Kidney (tissue), 14 donors: ENCODE results near the gene ZNF814. TPM values are rescaled to one million over a fixed set of nuclear protein-coding genes. Genes with fewer than 3 reads are reported as not detected.

Source experiments
- DNase-seq, 5 donors: peaks; one replicate each; pipeline ENCODE4 v3.0.0-alpha.2; 2013 to 2020
- FAIRE-seq: peaks from 2 replicates; lab custom pipeline; 2012; peaks lifted over from hg19 to GRCh38; lab: Jason Lieb, UNC
- H3K27ac ChIP-seq, 2 donors: one replicate each; pipeline ENCODE4 v1.7.0; 2013; ENCODE audit warnings: low read depth in 2 of 2, low read length in 2 of 2, inconsistent platforms in 1 of 2
- H3K27me3 ChIP-seq: one replicate; pipeline ENCODE4 v1.7.1; 2013; ENCODE audit warnings: low read length, inconsistent platforms; ENCODE audit not compliant: control insufficient read depth, insufficient read depth
- H3K36me3 ChIP-seq, 3 donors: one replicate each; pipeline versions ENCODE4 v1.7.0 to v1.7.1; 2013; ENCODE audit warnings: low read length in 3 of 3, control low read depth in 1 of 3, inconsistent platforms in 1 of 3; ENCODE audit not compliant: insufficient read depth in 3 of 3, control insufficient read depth in 2 of 3
- H3K4me1 ChIP-seq, 3 donors: one replicate each; pipeline versions ENCODE4 v1.7.0 to v1.7.1; 2013; ENCODE audit warnings: low read length in 3 of 3, inconsistent platforms in 1 of 3, low read depth in 1 of 3; ENCODE audit not compliant: control insufficient read depth in 2 of 3, insufficient read depth in 2 of 3
- H3K4me3 ChIP-seq, 3 donors: one replicate each; pipeline versions ENCODE4 v1.7.0 to v1.8.1; 2013; ENCODE audit warnings: low read length in 3 of 3, control low read depth in 1 of 3, inconsistent platforms in 1 of 3
- H3K9ac ChIP-seq, 3 donors: one replicate each; pipeline versions ENCODE4 v1.7.0 to v1.7.1; 2013; ENCODE audit warnings: low read length in 3 of 3, control low read depth in 1 of 3, inconsistent platforms in 1 of 3
- H3K9me3 ChIP-seq, 3 donors: one replicate each; pipeline versions ENCODE4 v1.7.0 to v1.7.1; 2013; ENCODE audit warnings: low read length in 3 of 3, control low read depth in 1 of 3, inconsistent platforms in 1 of 3; ENCODE audit not compliant: control insufficient read depth in 2 of 3, insufficient read depth in 1 of 3
- CTCF ChIP-seq: IDR thresholded peaks from 3 replicates; pipeline ENCODE4 v1.5.1; 2012; ENCODE audit warnings: mild to moderate bottlenecking, moderate library complexity, borderline replicate concordance; ENCODE audit not compliant: insufficient read depth; ENCODE audit errors: extremely low read depth
- intact Hi-C: fragments of 100-400 bp; cut with DNase I; formaldehyde crosslinking; loops from one replicate; pipeline ENCODE4 v1.11.1; 2022
- polyA plus RNA-seq: library from polyadenylated mRNA; stranded (reverse); fragments of 350-450 nt; fragmentation: Illumina TruSeq; extraction: RNeasy Lipid Tissue Mini Kit (QIAGEN cat#74804); gene quantifications from one replicate; pipeline ENCODE4 v1.2.3, GENCODE V29; 2014; ENCODE audit warnings: low read depth, low replicate concordance; ENCODE audit not compliant: insufficient read depth
- total RNA-seq: library from RNA; stranded (reverse); fragmentation: NEBNext Ultra II Directional; extraction: Animal tissue kit (Norgen Biotek cat#: 25700); gene quantifications from one replicate; pipeline ENCODE4 v1.2.1, GENCODE V29; 2021
- donor health status: control.
- donor health status: control.
- donor health status: control.
- donor health status: control.
- donor health status: control.
- donor health status: DM: yes; HTN: yes; CAD: no.
- donor health status: Normal renal cell carcinoma (clear cell type).

ZNF814 gene
- total and polyA plus RNA-seq, 2 donors from 2014 or later, result 26.7 to 27.7 TPM

GRCh38 chr19:57820599-57820998 lies 68.2 kb downstream of the ZNF814 start:
- Histone ChIP-seq H3K4me3 (peak overlapping the region; percentile 94 to 97 (median 95)), H3K4me1 (peaks cover 0 to 9% (median 4%) of the 10 kb centered on the region in 3 donors), H3K36me3 (no peaks in the 10 kb centered on the region), H3K9ac (peak overlapping the region in 1 of 3 donors; percentile 94), H3K27ac (no peak overlapping the region), H3K27me3 (no peaks in the 10 kb centered on the region), H3K9me3 (no peaks in the 10 kb centered on the region)
- intact Hi-C loops, result no loop called here
- FAIRE-seq, result no peak
- TF ChIP-seq CTCF, result no peak
- DNase-seq, result no peak

- Histone ChIP-seq H3K4me3 (peak overlapping the region; percentile 94 to 97 (median 95)), H3K36me3 (no peaks in the 10 kb centered on the region), H3K27me3 (no peaks in the 10 kb centered on the region), H3K9me3 (no peaks in the 10 kb centered on the region), H3K27ac (peak overlapping the region; percentile 51 to 76), H3K4me1 (peaks cover 3 to 9% (median 4%) of the 10 kb centered on the region in 3 donors), H3K9ac (peak overlapping the region; percentile 94 to 99 (median 95))
- intact Hi-C loops, result no loop called here
- DNase-seq (peak; percentile 84 to 96 (median 90)), FAIRE-seq (no peak)
- TF ChIP-seq CTCF, result no peak
These were observed 69.2 kb downstream of the ZNF814 start for GRCh38 chr19:57819475-57820148.

GRCh38 chr19:57818378-57818777 lies 70.5 kb downstream of the ZNF814 start:
- Histone ChIP-seq H3K27me3 (no peaks in the 10 kb centered on the region), H3K4me3 (no peak overlapping the region), H3K4me1 (peaks cover 3 to 8% (median 4%) of the 10 kb centered on the region in 3 donors), H3K9ac (no peak overlapping the region), H3K27ac (no peak overlapping the region), H3K9me3 (no peaks in the 10 kb centered on the region), H3K36me3 (no peaks in the 10 kb centered on the region)
- DNase-seq, result no peak
- TF ChIP-seq CTCF, result no peak
- intact Hi-C loops, result no loop called here
- FAIRE-seq, result no peak
